NCI-H446 (cell line): ENCODE results near the gene C6.
"Not testable (repeated sequence)": the region's sequence is repeated elsewhere in the genome, so short reads cannot be mapped to it uniquely, and the experiment has no call there.

Experiments
- DNase-seq, 2 experiments: peaks; one replicate each; lab custom pipeline; 2025; lab: John Stamatoyannopoulos, UW

C6 gene

GRCh38 chr5:41213340-41213739 lies at the start of gene C6:
TSS of gene C6 (minus strand) at chr5:41213532. CDS start at chr5:41203230, 10,302 bp downstream.
- no peak for DNase-seq

GRCh38 chr5:41256400-41256799 lies 43.1 kb upstream of the C6 start:
- peak in 1 of 2 experiments; percentile 60 for DNase-seq

- no peak for DNase-seq
Observed at GRCh38 chr5:41253109-41253508, 39.8 kb upstream of the C6 start.

- no peak for DNase-seq
Observed at GRCh38 chr5:41252036-41252435, 38.7 kb upstream of the C6 start.

GRCh38 chr5:41250351-41250987 lies 37.1 kb upstream of the C6 start:
- no peak for DNase-seq

GRCh38 chr5:41247135-41247534 lies 33.8 kb upstream of the C6 start:
- no peak for DNase-seq

GRCh38 chr5:41246376-41246775 lies 33.0 kb upstream of the C6 start:
- DNase-seq: no peak

- DNase-seq: no peak
Observed at GRCh38 chr5:41243558-41243957, 30.2 kb upstream of the C6 start.

GRCh38 chr5:41240985-41241384 lies 27.7 kb upstream of the C6 start:
- no peak for DNase-seq

- no peak for DNase-seq
Observed at GRCh38 chr5:41240390-41240789, 27.1 kb upstream of the C6 start.

GRCh38 chr5:41234475-41234874 lies 21.1 kb upstream of the C6 start:
- no peak for DNase-seq

GRCh38 chr5:41232797-41233196 lies 19.5 kb upstream of the C6 start:
- DNase-seq: no peak

- not testable (repeated sequence) for DNase-seq
Observed at GRCh38 chr5:41230276-41230675, 16.9 kb upstream of the C6 start.

GRCh38 chr5:41223962-41224361 lies 10.6 kb upstream of the C6 start:
- DNase-seq: no peak

GRCh38 chr5:41219658-41220269 lies 6.4 kb upstream of the C6 start:
- DNase-seq: no peak

- no peak for DNase-seq
Observed at GRCh38 chr5:41218929-41219657, 5.8 kb upstream of the C6 start.

- DNase-seq: no peak
Observed at GRCh38 chr5:41214182-41214581, 850 bp upstream of the C6 start.

- DNase-seq: no peak
Observed at GRCh38 chr5:41212935-41213334, 397 bp downstream of the C6 start.

- no peak for DNase-seq
Observed at GRCh38 chr5:41211417-41211816, 1.9 kb downstream of the C6 start.

GRCh38 chr5:41205475-41205874 lies 7.9 kb downstream of the C6 start:
- DNase-seq: not testable (repeated sequence)

GRCh38 chr5:41203033-41203432 lies 10.3 kb downstream of the C6 start:
- no peak for DNase-seq

GRCh38 chr5:41201082-41201772 lies 12.1 kb downstream of the C6 start:
- DNase-seq: no peak

GRCh38 chr5:41200506-41200905 lies 12.8 kb downstream of the C6 start:
- no peak for DNase-seq
